GM19395 (cell line): ENCODE results near the gene EBLN2.

Experiments used
- ATAC-seq: cut with Tn5 transposase; IDR thresholded peaks from one replicate; pipeline ENCODE4 v1.9.1; 2021; ENCODE audit warnings: mild to moderate bottlenecking, moderate library complexity; ENCODE audit not compliant: unreplicated experiment

Gene EBLN2

DNA sequence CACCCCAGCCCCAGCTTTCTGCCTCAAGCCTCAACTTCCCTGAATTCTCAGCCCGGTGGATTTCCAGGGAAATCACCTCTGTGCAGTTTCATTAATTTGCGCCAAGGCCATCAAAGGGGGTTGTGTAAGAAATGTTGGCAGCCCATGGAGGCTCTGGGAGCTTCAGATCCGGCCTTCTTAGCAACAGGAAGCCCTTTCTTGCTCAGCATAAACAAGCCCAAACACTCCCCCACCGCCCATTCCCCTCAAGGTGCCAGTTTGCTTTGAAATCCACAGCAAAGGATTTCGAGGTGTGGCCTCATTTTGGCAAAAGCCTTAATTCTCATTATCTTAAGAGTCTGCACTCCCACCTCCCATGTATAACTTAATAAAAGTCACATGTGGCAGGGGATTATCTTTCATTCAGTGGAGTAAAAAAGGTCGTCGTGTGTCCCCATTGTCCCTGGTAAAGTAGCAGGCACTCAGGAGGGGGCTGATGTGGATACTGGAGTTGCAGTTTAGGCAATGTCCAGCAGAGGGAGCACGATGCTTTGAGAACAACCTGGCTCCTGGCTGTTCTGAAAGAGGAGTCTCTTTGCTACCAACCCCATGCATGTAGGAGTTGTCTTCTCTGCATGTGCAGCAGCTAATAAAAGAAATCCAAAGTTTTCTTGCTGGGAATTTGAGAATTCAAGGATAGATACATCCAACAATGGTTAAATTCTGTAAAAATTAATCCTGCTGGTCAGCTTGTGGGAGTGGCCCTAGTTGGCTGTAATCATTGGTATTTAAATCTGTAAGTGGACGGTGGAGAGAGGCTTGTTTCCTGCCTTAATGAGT, 39.5 kb downstream of the EBLN2 start:
- ATAC-seq, result peak; percentile 89

DNA sequence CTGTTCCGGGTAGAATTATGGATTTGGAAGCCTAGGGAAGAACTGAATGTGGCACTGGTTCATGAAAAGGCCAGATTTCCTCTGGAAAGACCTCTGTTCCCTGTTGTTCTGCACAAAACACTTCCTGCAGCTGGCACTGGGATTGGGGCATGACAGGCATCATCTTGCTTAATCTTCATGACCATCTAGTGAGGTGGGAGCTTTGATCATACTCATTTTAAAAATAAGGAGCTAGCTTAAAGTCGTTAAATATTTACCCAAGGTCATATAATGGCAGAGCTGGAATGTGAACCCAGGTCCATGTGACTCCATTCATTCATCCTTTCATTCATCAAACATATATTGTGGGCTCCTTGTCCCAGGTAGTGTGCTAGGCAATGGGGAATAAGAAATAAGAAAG, 40.4 kb downstream of the EBLN2 start:
- no peak for ATAC-seq

DNA sequence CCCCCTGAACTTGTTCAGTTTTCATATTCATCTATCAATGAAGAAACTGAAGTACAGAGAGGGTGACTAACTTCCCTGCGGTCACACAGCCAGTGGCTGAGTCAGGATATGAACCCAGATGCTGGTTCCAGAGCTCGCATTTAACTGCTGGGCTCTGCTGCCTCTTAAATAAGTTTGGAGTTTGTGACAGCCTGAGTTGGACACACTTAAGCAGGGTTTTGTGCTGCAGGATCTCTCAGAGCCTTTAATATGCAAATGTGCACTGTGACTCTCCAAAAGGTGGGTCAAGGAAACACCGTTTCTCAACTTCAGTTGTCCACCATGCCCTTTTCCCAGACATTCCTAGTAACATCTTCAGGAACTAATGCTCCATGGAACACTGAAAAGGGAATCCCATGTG, 45.8 kb downstream of the EBLN2 start:
- no peak for ATAC-seq

DNA sequence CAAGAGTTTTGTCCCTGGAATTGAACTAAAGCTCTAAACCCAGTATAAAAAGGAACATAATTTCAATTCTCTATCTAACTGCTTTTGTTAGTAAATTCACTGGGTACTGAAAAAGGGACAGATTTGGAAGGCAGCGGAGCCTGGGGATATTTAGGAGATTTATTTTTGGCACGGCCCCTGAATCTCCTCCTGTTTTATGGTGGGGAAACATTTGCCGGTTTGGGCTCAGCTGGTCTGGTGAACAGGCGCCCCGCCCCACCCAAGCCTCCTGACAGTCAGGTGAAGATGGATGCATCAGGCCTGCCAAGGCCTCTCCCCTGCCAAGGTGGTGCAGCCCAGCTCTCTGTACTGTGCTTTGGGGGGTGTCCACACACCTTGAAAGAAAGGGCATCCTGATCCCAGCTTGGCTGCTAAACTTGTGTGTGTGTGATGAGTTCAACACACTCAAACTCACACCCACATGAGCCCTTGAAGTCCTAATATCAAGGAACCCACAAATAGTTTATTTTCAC, 46.3 kb downstream of the EBLN2 start:
- ATAC-seq, result no peak

DNA sequence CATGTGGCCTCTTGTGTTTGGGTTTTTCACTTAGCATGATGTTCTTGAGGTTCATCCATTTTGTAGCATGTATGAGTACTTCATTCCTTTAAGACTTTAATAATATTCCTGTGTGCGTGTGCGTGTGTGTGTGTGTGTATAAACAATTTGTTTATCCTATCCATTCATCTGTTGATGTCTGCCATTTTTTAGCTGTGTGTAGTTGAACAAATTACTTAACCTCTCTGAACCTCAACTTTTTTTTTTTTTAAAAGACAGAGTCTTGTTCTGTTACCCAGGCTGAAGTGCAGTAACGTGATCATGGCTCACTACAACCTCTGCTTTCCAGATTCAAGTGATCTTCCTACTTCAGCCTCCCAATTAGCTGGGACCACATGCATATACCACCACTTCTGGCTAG, 47.3 kb downstream of the EBLN2 start:
- no peak for ATAC-seq

DNA sequence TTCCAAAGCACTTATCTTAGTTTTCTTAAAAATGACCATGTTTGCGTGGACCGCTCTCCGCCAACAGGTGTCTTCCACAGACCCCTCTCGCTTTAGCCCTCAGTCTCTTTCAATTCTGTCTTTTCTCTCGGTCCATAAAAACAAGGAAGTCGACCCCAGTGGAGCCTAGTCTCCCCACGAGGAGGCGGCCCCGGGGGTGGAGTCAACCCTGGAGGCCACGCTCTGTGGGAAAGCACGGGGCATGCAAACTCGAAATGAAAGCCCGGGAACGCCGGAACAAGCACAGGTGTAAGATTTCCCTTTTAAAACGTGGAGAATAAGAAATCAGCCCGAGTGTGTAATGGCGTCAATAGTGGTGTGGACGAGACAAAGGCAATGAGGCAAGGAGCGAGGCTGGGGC, 49.1 kb downstream of the EBLN2 start:
- no peak for ATAC-seq
